ENCODE results near the gene RRAGC.
A peak's percentile ranks its signal among the peaks of the same experiment; 100 is the strongest.
"Not testable (repeated sequence)": the region's sequence is repeated elsewhere in the genome, so short reads cannot be mapped to it uniquely, and the experiment has no call there.

Gene RRAGC

DNA sequence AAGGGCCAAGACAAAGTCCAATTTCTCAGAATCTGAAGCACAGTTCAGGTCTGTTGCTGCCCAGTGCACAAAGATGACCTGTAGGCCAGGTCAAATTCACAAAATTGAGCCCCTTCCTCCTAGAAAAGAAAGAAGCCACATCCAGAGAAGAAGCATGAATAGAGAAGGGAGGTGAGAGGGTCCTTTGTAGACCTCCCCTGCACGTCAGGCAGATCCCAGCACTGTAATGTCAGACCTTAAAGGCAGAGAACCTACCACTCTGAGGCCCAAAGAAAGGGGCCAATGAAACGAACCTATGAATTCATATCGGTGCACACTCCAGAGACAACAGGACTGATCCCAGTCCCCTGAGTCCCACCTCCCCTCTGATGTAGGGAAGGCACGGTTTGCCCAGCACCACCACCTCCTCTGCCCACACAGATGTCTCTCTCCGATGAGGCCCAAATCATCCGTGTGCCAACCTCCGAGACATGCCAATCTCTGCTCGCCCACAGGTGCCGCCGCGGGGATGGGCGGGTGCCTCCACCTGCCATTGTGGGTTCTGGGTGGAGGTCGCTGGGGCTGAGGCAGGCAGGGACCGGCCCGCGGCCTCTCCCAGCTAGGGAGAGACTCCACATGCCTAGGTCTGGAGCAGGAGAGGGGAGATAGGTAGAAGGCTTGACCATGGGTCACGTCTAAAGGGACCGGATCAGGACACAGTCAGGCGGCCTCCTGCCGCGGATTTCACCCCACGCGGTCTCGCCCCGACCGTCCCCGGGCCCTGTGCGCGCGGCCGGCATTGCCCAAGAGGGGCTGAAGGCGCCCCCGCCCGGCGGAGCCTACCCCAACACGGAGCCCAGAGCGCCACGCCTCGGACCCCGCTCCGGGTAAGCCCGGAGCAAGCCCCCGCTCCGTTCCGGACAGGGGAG, 42.1 kb downstream of the RRAGC start:
- DNase-seq (ENCODE audit: insufficient read length, low spot score) (peak; percentile 37), FAIRE-seq (no peak)
- TF ChIP-seq CTCF (IDR thresholded peaks at IDR 0.05; ENCODE audit: insufficient read depth, missing control alignments) = no peak

DNA sequence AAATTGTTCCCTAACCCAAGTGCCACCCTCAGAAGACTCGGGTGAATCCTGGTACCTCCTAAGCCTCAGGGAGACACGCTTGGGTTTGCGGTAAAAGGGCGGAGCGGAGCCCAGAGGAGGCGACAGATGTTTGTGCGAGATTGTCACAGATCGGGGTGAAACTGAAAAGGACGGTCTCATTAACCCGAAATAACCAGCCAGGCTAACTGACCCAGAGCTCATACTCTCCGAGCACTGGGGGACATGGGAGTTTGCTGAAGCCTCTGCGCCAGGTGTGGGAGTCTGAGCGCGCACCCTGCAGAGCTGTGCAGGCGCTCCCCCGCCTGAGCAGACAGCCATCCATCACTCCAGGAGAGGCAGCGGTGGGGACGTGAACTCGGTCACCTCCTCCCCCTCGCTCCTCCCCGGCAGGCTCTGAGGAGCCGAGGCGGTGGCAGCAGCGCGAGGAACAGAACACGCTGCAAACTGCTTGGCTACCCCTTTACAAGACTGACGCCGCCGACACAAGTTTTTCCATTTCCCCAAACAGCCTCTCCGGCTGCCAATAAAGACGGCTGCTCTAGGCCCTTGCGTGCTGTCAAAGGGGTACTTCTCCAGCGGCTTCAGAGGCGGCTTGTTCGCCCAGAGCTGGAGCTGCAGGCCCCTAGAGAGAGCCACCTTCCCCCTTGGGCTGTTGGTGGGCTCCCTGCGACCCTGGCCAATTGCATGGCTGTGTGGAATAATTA, 43.5 kb downstream of the RRAGC start:
- DNase-seq (ENCODE audit: insufficient read length, low spot score) (no peak), FAIRE-seq (no peak)
- no peak for TF ChIP-seq CTCF (IDR thresholded peaks at IDR 0.05; ENCODE audit: insufficient read depth, missing control alignments)

DNA sequence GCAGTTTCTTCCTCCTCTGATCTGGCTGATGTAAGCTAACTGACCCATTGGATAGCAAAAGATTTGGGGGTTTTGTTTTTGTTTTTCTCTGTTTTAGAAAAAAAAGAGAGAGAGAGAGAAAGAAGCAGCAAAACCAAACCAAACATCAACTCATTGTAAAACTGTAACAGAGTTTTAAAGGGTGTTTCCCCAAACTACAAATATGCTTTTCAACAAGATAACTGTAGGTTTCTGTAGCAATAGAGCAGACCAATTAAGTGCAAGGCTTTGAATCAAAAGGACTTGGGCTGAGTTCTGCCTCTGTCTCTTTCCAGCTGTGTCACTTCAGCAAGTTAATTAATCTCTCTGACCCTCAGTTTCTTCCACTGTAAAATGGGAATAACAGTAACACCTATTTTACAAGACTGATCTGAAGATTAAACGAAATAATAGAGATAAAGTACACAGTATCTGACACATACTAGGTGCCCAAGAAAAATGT, 44.5 kb downstream of the RRAGC start:
- DNase-seq (ENCODE audit: insufficient read length, low spot score) (no peak), FAIRE-seq (no peak)
- TF ChIP-seq CTCF (IDR thresholded peaks at IDR 0.05; ENCODE audit: insufficient read depth, missing control alignments) = no peak

GRCh38 chr1:38814444-38814983, 45.1 kb downstream of the RRAGC start:
- FAIRE-seq = no peak
- no peak for TF ChIP-seq CTCF (IDR thresholded peaks at IDR 0.05; ENCODE audit: insufficient read depth, missing control alignments)
- no peak for DNase-seq (ENCODE audit: insufficient read length, low spot score)

DNA sequence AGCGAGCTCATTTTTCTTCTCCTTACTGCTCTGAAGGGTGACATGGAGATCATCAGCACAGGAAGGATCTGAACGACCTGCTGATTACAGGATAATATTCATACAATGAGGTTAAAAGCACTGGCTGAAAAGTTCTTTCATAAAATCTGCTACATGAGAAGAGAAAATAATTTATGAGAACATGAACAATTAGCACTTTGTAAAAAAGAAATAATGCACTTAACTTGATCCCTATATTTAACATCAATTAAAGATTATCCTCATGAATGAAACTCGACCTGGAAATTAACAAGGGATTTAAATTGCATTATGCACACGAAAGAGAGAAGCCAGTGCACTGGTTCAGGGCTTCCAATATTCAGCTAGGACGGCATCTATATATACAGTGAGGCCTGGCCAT, 46.6 kb downstream of the RRAGC start:
- TF ChIP-seq CTCF (IDR thresholded peaks at IDR 0.05; ENCODE audit: insufficient read depth, missing control alignments) = no peak
- FAIRE-seq (peak; percentile 35), DNase-seq (ENCODE audit: insufficient read length, low spot score) (no peak)

DNA sequence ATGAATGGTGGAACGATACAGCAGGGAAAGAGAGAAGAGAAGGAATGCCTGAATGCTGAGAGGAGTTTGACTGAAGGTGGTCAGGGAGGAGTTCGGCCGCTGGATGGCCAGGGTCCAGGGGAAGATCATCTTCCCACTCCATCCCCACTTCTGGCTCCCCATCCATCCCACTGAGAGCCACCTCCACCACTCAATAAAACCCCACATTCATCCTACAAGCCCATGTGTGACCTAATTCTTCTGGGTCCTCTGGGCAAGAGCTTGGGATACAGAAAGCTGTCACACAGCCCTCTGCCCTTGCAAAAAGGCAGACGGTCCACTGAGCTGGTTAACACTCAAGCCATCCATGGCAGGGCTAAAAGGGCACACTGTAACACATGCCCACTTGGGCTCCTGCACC, 48.1 kb downstream of the RRAGC start:
- not testable (repeated sequence) for DNase-seq (ENCODE audit: insufficient read length, low spot score); FAIRE-seq

DNA sequence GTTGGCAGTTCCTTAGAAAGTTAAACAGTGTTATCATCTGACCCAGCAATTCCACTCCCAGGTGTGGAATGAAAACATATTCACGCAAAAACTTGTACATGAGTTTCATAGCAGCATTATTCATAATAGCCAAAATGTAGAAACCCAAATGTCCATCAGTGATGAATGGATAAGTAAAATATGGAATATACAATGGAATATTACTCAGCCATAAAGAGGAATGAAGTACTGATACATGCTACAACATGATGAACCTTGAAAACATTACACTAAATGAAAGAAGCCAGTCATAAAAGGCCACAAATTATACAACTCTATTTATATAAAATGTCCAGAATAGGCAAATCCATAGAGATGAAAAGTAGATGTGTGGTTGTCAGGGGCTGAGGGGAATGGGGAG, 53.5 kb downstream of the RRAGC start:
- TF ChIP-seq CTCF (IDR thresholded peaks at IDR 0.05; ENCODE audit: insufficient read depth, missing control alignments) = no peak
- FAIRE-seq = no peak

More for the DNA sequence above, 53.5 kb downstream of the RRAGC start:
- DNase-seq (ENCODE audit: insufficient read length, low spot score) = no peak

Data from D721Med (cell line).